GM19463 (cell line): ENCODE measurements around the gene ALMS1.
A peak's percentile ranks its signal among the peaks of the same experiment; 100 is the strongest.
"Not testable (repeated sequence)": the region's sequence is repeated elsewhere in the genome, so short reads cannot be mapped to it uniquely, and the experiment has no call there.

Experiments
- ATAC-seq: cut with Tn5 transposase; IDR thresholded peaks from one replicate; pipeline ENCODE4 v1.9.1; 2021; ENCODE audit warnings: mild to moderate bottlenecking, moderate library complexity; ENCODE audit not compliant: unreplicated experiment

ALMS1 gene

GRCh38 chr2:73488079-73488478, 102.4 kb downstream of the ALMS1 start:
- ATAC-seq, result no peak

DNA sequence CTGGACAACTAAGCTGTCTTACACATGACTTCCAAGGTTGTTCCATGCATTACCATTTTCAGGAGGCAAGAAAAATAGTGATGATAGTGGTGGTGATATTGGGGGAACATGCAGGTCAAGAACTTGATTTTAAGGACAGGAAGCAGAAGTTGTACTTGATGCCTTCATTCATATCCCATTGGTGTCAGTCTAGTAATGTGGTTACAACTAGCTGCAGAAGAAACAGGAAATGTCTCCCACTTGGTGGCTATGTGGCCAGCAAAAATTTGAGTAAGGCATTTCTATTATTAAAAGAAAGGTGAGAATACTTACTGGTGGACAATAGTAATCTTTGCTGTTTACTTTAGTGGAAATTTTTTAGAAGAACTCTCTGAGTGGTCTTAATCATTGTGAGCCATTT, 103.4 kb downstream of the ALMS1 start:
- no peak for ATAC-seq

- no peak for ATAC-seq
These were observed 108.4 kb downstream of the ALMS1 start for GRCh38 chr2:73494031-73494430.

DNA sequence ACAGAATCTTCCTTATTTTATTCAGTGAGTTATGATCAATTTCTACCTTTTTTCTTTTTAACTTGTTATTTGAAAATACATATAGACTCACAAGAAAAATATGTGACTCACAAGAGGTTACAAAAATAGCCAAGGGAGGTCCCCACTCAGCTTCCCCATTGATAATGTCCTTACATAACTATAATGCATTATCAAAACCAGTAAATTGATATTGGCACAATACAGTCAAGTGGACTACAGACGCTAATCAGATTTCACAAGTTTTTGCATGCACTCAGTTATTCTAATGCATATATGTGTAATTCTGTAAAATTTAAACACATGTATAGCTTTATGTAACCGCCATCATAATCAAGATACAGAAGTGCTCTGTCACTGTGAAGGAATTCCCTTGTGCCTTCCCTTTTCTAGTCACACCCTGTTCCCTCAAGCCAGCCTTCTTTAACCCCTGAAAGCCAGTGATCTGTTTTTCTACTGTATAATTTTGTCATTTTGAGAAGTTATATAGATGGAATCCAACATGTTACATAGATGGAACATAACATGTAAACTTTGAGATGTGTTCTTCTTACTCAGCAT, 118.4 kb downstream of the ALMS1 start:
- no peak for ATAC-seq

DNA sequence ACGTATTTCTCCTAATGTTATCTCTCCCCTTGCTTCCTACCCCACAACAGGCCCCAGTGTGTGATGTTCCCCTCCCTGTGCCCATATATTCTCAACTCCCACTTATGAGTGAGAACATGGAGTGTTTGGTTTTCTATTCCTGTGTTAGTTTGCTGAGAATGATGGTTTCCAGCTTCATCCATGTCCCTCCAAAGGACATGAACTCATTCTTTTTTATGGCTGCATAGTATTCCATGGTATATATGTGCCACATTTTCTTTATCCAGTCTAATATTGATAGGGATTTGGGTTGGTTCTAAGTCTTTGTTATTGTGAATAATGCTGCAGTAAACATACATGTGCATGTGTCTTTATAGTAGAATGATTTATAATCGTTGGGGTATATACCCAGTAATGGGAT, 119.2 kb downstream of the ALMS1 start:
- not testable (repeated sequence) for ATAC-seq

DNA sequence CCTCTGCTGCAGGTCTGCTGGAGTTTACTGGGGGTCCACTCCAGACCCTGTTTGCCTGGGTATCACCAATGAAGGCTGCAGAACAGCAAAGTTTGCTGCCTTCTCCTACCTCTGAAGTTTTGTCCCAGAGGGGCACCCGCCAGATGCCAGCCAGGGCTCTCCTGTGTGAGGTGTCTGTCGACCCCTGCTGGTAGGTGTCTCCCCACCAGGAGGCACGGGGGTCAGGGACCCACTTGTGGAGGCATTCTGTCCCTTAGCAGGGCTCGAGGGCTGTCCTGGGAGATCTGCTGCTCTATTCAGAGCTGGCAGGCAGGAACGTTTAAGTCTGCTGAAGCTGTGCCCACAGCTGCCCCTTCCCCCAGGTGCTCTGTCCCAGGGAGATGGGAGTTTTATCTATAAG, 124.8 kb downstream of the ALMS1 start:
- not testable (repeated sequence) for ATAC-seq

DNA sequence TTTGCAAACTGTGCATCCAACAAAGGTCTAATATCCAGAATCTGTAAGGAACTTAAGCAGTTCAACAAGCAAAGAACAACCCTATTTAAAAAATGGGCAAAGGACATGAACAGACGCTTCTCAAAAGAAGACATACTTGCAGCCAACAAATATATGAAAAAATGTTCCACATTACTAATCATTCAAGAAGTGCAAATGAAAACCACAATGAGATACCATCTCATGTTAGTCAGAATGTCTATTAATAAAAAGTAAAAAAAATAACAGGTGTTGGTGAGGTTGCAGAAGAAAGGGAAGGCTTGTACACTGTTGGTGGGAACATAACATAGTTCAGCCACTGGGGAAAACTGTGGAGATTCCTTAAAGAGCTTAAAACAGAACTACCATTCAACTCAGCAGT, 130.4 kb downstream of the ALMS1 start:
- no peak for ATAC-seq

- ATAC-seq, result no peak
These were observed 143.1 kb downstream of the ALMS1 start for GRCh38 chr2:73528688-73529087.

- ATAC-seq, result not testable (repeated sequence)
These were observed 145.1 kb downstream of the ALMS1 start for GRCh38 chr2:73530773-73531172.

GRCh38 chr2:73532381-73532780, 146.7 kb downstream of the ALMS1 start:
- ATAC-seq, result no peak

- ATAC-seq, result no peak
These were observed 150.7 kb downstream of the ALMS1 start for GRCh38 chr2:73536133-73536840.

- ATAC-seq, result not testable (repeated sequence)
These were observed 175.2 kb downstream of the ALMS1 start for GRCh38 chr2:73560875-73561274.

GRCh38 chr2:73561422-73561821, 175.8 kb downstream of the ALMS1 start:
- no peak for ATAC-seq

DNA sequence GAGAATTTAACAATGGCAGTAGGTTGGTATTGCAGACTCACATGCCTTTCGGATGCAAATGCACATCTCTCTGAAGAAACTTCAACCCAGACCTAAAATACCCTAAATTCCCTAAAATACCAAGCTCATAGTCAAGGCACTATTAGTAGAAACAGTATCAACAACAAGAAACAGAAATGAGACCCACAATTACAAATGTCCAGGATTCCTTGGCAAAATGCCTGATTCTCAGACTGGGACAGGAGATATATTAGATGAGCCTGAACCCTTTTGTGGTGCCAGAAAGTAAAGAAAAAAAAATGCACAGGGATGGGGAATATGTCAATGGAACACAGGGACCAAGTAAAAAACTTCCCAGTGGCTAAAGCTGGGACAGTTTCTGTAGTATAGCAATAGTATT, 179.3 kb downstream of the ALMS1 start:
- ATAC-seq, result no peak

DNA sequence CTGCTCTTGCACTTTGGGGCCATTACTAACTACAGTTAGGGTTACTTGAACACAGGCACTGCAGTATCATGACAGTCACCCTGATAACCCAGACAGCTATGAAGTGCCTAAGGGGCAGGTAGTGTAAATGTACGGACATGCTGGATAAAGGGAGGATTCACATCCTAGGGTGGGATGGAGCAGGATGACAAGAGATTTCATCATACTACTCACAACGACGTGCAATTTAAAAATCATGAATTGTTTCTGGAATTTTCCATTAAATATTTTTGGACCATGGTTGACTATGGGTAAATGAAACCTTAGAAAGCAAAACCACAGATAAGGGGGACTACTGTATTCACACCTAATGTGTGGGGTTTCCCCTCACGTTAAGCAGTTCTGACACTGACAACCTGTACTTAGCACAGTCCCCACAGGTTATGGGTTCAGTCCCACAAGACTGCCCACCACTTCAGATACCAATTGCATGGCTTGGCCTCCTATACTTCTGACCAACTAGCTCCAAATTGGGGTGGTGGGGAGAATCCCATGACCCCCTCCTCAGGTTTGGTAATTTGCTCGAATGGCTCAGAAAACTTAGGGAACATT, 180.7 kb downstream of the ALMS1 start:
- ATAC-seq, result no peak

GRCh38 chr2:73575261-73575660, 189.6 kb downstream of the ALMS1 start:
- ATAC-seq, result no peak

DNA sequence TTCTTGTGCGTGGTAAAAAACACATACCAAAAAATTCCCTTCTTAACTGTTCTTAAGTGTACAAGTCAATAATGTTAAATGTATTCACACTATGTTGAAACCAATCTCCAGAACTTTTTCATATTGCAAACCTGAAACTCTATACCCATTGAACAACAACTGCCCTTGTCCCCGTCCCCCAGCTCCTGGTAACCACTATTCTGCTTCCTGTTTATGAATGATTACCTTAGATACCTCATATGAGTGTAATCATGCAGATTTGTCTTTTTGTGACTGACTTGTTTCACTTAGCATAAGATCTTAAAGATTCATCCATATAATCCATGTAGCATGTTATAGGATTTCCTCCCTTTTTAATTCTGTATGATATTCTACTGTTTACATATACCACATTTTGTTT, 196.7 kb downstream of the ALMS1 start:
- no peak for ATAC-seq

GRCh38 chr2:73588177-73588576, 202.5 kb downstream of the ALMS1 start:
- no peak for ATAC-seq

DNA sequence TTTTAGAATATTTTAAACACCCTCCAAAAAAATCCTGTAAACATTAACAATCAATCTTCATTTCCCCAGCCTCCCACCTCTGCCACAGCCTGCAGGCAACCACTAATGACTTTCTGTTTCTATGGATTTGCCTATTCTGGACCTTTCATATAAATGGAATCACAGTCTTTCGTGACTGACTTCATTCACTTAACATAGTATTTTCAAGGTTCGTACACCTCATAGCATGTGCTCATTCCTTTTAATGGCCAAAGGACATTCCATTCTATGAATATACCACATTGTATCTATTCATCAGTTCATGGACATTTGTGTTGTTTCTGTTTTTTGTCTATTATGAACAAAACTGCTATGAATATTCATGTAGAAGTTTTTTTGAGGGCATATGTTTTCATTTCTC, 208.0 kb downstream of the ALMS1 start:
- no peak for ATAC-seq

DNA sequence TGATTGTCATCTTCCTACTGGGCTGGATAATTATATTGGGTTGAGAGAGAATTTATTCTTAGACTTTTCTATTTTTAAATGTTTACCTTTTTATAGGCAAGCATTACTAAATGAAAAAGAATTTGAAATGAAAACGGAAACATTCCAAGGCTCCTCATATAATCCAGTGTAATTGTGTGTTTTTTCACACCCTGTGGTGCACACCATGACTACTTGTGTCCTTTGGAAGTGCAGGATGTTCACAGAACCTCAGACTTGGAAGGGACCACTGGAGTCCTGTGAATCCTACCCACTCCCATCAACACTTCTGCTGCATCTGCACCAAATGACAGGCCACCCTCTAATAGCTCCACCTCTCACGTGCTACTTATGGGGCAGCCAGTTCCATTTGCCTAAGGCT, 208.6 kb downstream of the ALMS1 start:
- ATAC-seq, result no peak

DNA sequence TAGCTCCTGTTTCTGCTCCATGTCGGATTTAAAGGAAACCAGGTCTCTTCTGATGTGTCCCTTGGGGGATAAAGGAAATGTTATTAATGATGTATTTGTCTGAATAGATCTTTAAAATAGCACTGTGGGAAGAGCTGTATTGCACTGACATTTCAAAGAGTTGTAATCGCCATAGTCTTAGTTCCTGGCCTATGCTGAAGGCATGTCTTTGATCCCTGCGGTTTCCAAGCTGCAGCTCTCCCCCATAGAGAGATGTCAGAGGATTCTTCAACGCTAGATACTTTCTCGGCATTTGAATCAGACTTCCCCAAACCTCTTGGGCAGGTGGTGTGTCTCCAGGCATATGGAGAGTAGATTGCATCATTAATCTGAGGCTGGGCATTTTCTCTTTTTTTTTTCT, 216.1 kb downstream of the ALMS1 start:
- no peak for ATAC-seq

GRCh38 chr2:73603099-73603588, 217.5 kb downstream of the ALMS1 start:
- ATAC-seq, result peak; percentile 82
